Right forelimb (tissue), 1 donor: Measurements from ENCODE around the gene PBX3.
"Not testable (repeated sequence)": the region's sequence is repeated elsewhere in the genome, so short reads cannot be mapped to it uniquely, and the experiment has no call there.

ENCODE experiments used
- DNase-seq: peaks from one replicate; pipeline ENCODE4 v3.0.0-alpha.2; 2018

Gene PBX3

GRCh38 chr9:125749287-125749935 lies 2.2 kb downstream of the PBX3 start:
- no peak for DNase-seq

- DNase-seq = no peak
Measured at GRCh38 chr9:125749951-125750626, 2.9 kb downstream of the PBX3 start.

GRCh38 chr9:125750627-125751011 lies 3.4 kb downstream of the PBX3 start:
- no peak for DNase-seq

- no peak for DNase-seq
Measured at GRCh38 chr9:125752070-125752628, 5.0 kb downstream of the PBX3 start.

- no peak for DNase-seq
Measured at GRCh38 chr9:125754096-125754495, 6.9 kb downstream of the PBX3 start.

- DNase-seq = no peak
Measured at GRCh38 chr9:125755340-125755739, 8.2 kb downstream of the PBX3 start.

- DNase-seq = no peak
Measured at GRCh38 chr9:125756518-125756917, 9.3 kb downstream of the PBX3 start.

GRCh38 chr9:125757834-125758233 lies 10.7 kb downstream of the PBX3 start:
- no peak for DNase-seq

- no peak for DNase-seq
Measured at GRCh38 chr9:125758986-125759763, 12.0 kb downstream of the PBX3 start.

GRCh38 chr9:125759764-125760129 lies 12.6 kb downstream of the PBX3 start:
- no peak for DNase-seq

- no peak for DNase-seq
Measured at GRCh38 chr9:125760537-125760936, 13.4 kb downstream of the PBX3 start.

- no peak for DNase-seq
Measured at GRCh38 chr9:125761676-125762450, 14.7 kb downstream of the PBX3 start.

- no peak for DNase-seq
Measured at GRCh38 chr9:125763394-125763801, 16.2 kb downstream of the PBX3 start.

- no peak for DNase-seq
Measured at GRCh38 chr9:125764198-125764597, 17.0 kb downstream of the PBX3 start.

GRCh38 chr9:125766468-125767221 lies 19.5 kb downstream of the PBX3 start:
- no peak for DNase-seq

- no peak for DNase-seq
Measured at GRCh38 chr9:125767349-125767748, 20.2 kb downstream of the PBX3 start.

GRCh38 chr9:125768803-125769202 lies 21.6 kb downstream of the PBX3 start:
- DNase-seq = no peak

- DNase-seq = no peak
Measured at GRCh38 chr9:125771037-125771436, 23.9 kb downstream of the PBX3 start.

GRCh38 chr9:125772740-125773139 lies 25.6 kb downstream of the PBX3 start:
- DNase-seq = no peak

GRCh38 chr9:125774106-125774505 lies 26.9 kb downstream of the PBX3 start:
- no peak for DNase-seq

GRCh38 chr9:125776789-125777188 lies 29.6 kb downstream of the PBX3 start:
- not testable (repeated sequence) for DNase-seq
